ENCODE results near the gene VSIG4. TPM values are rescaled to one million over a fixed set of nuclear protein-coding genes. Genes with fewer than 3 reads are reported as not detected.

The VSIG4 gene
- total RNA-seq (2014; rRNA removed; shearing (Covaris generic)) (not detected in 2 replicates), polyA plus RNA-seq (2016; fragmentation: Nextera tagmentation; extraction: Ambion mirVana) (not detected in 2 replicates)

GRCh38 chrX:66039944-66040343 is at the start of gene VSIG4:
TSS of gene VSIG4 (minus strand) at chrX:66040080. CDS start at chrX:66039998, 82 bp downstream.
- Histone ChIP-seq H4K20me1 (ENCODE audit: insufficient read depth) (no peaks in the 10 kb centered on the region), H3K27me3 (replicated peaks; ENCODE audit: insufficient read depth) (no peaks in the 10 kb centered on the region), H2AFZ (no peak within 1 kb of the TSS), H3K4me2 (ENCODE audit: unreplicated experiment) (no peak within 1 kb of the TSS), H3K79me2 (ENCODE audit: insufficient read depth) (no peaks in the 10 kb centered on the region), H3K9me2 (ENCODE audit: insufficient read depth) (no peaks in the 10 kb centered on the region), H3K27ac (no peak within 1 kb of the TSS), H3F3A (ENCODE audit: insufficient read depth) (no peaks in the 10 kb centered on the region), H3K4me1 (ENCODE audit: insufficient read depth) (no peaks in the 10 kb centered on the region), H3K36me3 (ENCODE audit: low read depth) (no peaks in the 10 kb centered on the region), H3K9ac (no peak within 1 kb of the TSS), H3K4me3 (no peak within 1 kb of the TSS), H3K9me3 (ENCODE audit: low read depth) (no peaks in the 10 kb centered on the region)
- DNase-seq: no peak
- TF ChIP-seq EZH2 (IDR thresholded peaks at IDR 0.05; ENCODE audit: insufficient read depth, poor library complexity, severe bottlenecking) (no peak), EZH2phosphoT487 (IDR thresholded peaks at IDR 0.05; ENCODE audit: insufficient read depth, low read depth) (no peak)
- in situ Hi-C loops (cut with MboI): loop anchor here (25.0 kb wide), 1 partner anchor 697 kb away; no protein-coding TSS in a partner anchor
- 83 to 84% methylated on average over 2 of the region's 2 CpGs for WGBS, 2 experiments (ENCODE audit: low coverage in 1 of 2, low lambda C conversion rate in 2 of 2, missing lambda C conversion rate in 2 of 2)

GRCh38 chrX:66076801-66077200 is 36.9 kb upstream of the VSIG4 start:
- no peak overlapping the region for H3K27ac ChIP-seq
- H3F3A ChIP-seq (ENCODE audit: insufficient read depth): no peaks in the 10 kb centered on the region
- no peak overlapping the region for H3K4me3 ChIP-seq
- no peaks in the 10 kb centered on the region for H3K36me3 ChIP-seq (ENCODE audit: low read depth)
- in situ Hi-C loops (cut with MboI): no loop called here
- no peaks in the 10 kb centered on the region for H4K20me1 ChIP-seq (ENCODE audit: insufficient read depth)
- no peak overlapping the region for H3K9ac ChIP-seq
- H3K4me1 ChIP-seq (ENCODE audit: insufficient read depth): no peaks in the 10 kb centered on the region
- WGBS, 2 experiments (ENCODE audit: low coverage in 1 of 2, low lambda C conversion rate in 2 of 2, missing lambda C conversion rate in 2 of 2): 0 to 18% methylated on average over 1 of the region's 1 CpG
- H2AFZ ChIP-seq: no peak overlapping the region
- no peaks in the 10 kb centered on the region for H3K9me3 ChIP-seq (ENCODE audit: low read depth)
- H3K9me2 ChIP-seq (ENCODE audit: insufficient read depth): no peaks in the 10 kb centered on the region
- DNase-seq: no peak
- no peak overlapping the region for H3K4me2 ChIP-seq (ENCODE audit: unreplicated experiment)
- H3K79me2 ChIP-seq (ENCODE audit: insufficient read depth): no peaks in the 10 kb centered on the region
- H3K27me3 ChIP-seq (replicated peaks; ENCODE audit: insufficient read depth): no peaks in the 10 kb centered on the region
- no peak for TF ChIP-seq EZH2 (IDR thresholded peaks at IDR 0.05; ENCODE audit: insufficient read depth, poor library complexity, severe bottlenecking)
- no peak for TF ChIP-seq EZH2phosphoT487 (IDR thresholded peaks at IDR 0.05; ENCODE audit: insufficient read depth, low read depth)

GRCh38 chrX:66074920-66075879 is 35.3 kb upstream of the VSIG4 start:
- H3K9me2 ChIP-seq (ENCODE audit: insufficient read depth): no peaks in the 10 kb centered on the region
- no peak for TF ChIP-seq EZH2 (IDR thresholded peaks at IDR 0.05; ENCODE audit: insufficient read depth, poor library complexity, severe bottlenecking)
- TF ChIP-seq EZH2phosphoT487 (IDR thresholded peaks at IDR 0.05; ENCODE audit: insufficient read depth, low read depth): no peak
- no peak overlapping the region for H3K4me3 ChIP-seq
- no peaks in the 10 kb centered on the region for H3K36me3 ChIP-seq (ENCODE audit: low read depth)
- H3K4me2 ChIP-seq (ENCODE audit: unreplicated experiment): no peak overlapping the region
- in situ Hi-C loops (cut with MboI): no loop called here
- no peak overlapping the region for H2AFZ ChIP-seq
- DNase-seq: no peak
- no peak overlapping the region for H3K27ac ChIP-seq
- no peaks in the 10 kb centered on the region for H3K4me1 ChIP-seq (ENCODE audit: insufficient read depth)
- H3K79me2 ChIP-seq (ENCODE audit: insufficient read depth): no peaks in the 10 kb centered on the region
- no peaks in the 10 kb centered on the region for H3K27me3 ChIP-seq (replicated peaks; ENCODE audit: insufficient read depth)
- H3K9ac ChIP-seq: no peak overlapping the region
- no peaks in the 10 kb centered on the region for H3K9me3 ChIP-seq (ENCODE audit: low read depth)
- H4K20me1 ChIP-seq (ENCODE audit: insufficient read depth): no peaks in the 10 kb centered on the region
- H3F3A ChIP-seq (ENCODE audit: insufficient read depth): no peaks in the 10 kb centered on the region
- 59 to 65% methylated on average over 22 of the region's 24 CpGs for WGBS, 2 experiments (ENCODE audit: low coverage in 1 of 2, low lambda C conversion rate in 2 of 2, missing lambda C conversion rate in 2 of 2)

- H3K36me3 ChIP-seq (ENCODE audit: low read depth): no peaks in the 10 kb centered on the region
- H3K9me2 ChIP-seq (ENCODE audit: insufficient read depth): no peaks in the 10 kb centered on the region
- 9 to 13% methylated on average over 1 of the region's 1 CpG for WGBS, 2 experiments (ENCODE audit: low coverage in 1 of 2, low lambda C conversion rate in 2 of 2, missing lambda C conversion rate in 2 of 2)
- H3K9me3 ChIP-seq (ENCODE audit: low read depth): no peaks in the 10 kb centered on the region
- H4K20me1 ChIP-seq (ENCODE audit: insufficient read depth): no peaks in the 10 kb centered on the region
- TF ChIP-seq EZH2phosphoT487 (IDR thresholded peaks at IDR 0.05; ENCODE audit: insufficient read depth, low read depth): no peak
- no peak for TF ChIP-seq EZH2 (IDR thresholded peaks at IDR 0.05; ENCODE audit: insufficient read depth, poor library complexity, severe bottlenecking)
- H3K27ac ChIP-seq: no peak overlapping the region
- H2AFZ ChIP-seq: no peak overlapping the region
- H3K79me2 ChIP-seq (ENCODE audit: insufficient read depth): no peaks in the 10 kb centered on the region
- no peak overlapping the region for H3K9ac ChIP-seq
- no peaks in the 10 kb centered on the region for H3K27me3 ChIP-seq (replicated peaks; ENCODE audit: insufficient read depth)
- no peaks in the 10 kb centered on the region for H3K4me1 ChIP-seq (ENCODE audit: insufficient read depth)
- no peaks in the 10 kb centered on the region for H3F3A ChIP-seq (ENCODE audit: insufficient read depth)
- H3K4me2 ChIP-seq (ENCODE audit: unreplicated experiment): no peak overlapping the region
- in situ Hi-C loops (cut with MboI): no loop called here
- H3K4me3 ChIP-seq: no peak overlapping the region
- DNase-seq: no peak
Observed at GRCh38 chrX:66071126-66071525, 31.2 kb upstream of the VSIG4 start.

Data from GM23248 (cell line).